BLaER1 (cell line): ENCODE results near the gene TNFSF15.

ENCODE experiments used
- H3K27ac ChIP-seq: shearing (Covaris generic); formaldehyde crosslinking; 2 replicates; pipeline ENCODE4 v1.8.1; 2022
- H3K27me3 ChIP-seq: shearing (Covaris generic); formaldehyde crosslinking; 2 replicates; pipeline ENCODE4 v1.8.1; 2022
- H3K36me3 ChIP-seq: shearing (Covaris generic); formaldehyde crosslinking; 2 replicates; pipeline ENCODE4 v1.8.1; 2022
- H3K4me1 ChIP-seq: shearing (Covaris generic); formaldehyde crosslinking; 2 replicates; pipeline ENCODE4 v1.8.1; 2022
- H3K4me2 ChIP-seq: shearing (Covaris generic); formaldehyde crosslinking; 2 replicates; pipeline ENCODE4 v1.8.1; 2022
- H3K4me3 ChIP-seq: shearing (Covaris generic); formaldehyde crosslinking; 2 replicates; pipeline ENCODE4 v1.8.1; 2022
- H3K9ac ChIP-seq: shearing (Covaris generic); formaldehyde crosslinking; 2 replicates; pipeline ENCODE4 v1.8.1; 2022
- H3K9me3 ChIP-seq: shearing (Covaris generic); formaldehyde crosslinking; 2 replicates; pipeline ENCODE4 v1.8.1; 2022
- H4K20me1 ChIP-seq: shearing (Covaris generic); formaldehyde crosslinking; 2 replicates; pipeline ENCODE4 v1.8.1; 2022
- Cebpa-rat ChIP-seq: shearing (Covaris generic); IDR thresholded peaks from 2 replicates; pipeline ENCODE4 v1.8.1; 2022

TNFSF15 gene

GRCh38 chr9:114825126-114825795 lies 19.4 kb upstream of the TNFSF15 start:
- peaks cover 4% of the 10 kb centered on the region; the same call in 1 of the 2 replicates for H3K4me1 ChIP-seq
- no peaks in the 10 kb centered on the region for H3K27me3 ChIP-seq
- H3K27ac ChIP-seq, result no peak overlapping the region
- H3K36me3 ChIP-seq, result no peaks in the 10 kb centered on the region
- H3K9me3 ChIP-seq, result no peaks in the 10 kb centered on the region
- no peak overlapping the region for H3K9ac ChIP-seq
- no peaks in the 10 kb centered on the region for H4K20me1 ChIP-seq
- no peak overlapping the region for H3K4me2 ChIP-seq
- no peak for TF ChIP-seq Cebpa-rat
- no peak overlapping the region for H3K4me3 ChIP-seq

GRCh38 chr9:114824110-114824509 lies 18.3 kb upstream of the TNFSF15 start:
- Histone ChIP-seq H3K4me2 (no peak overlapping the region), H3K4me1 (no peaks in the 10 kb centered on the region), H3K4me3 (no peak overlapping the region), H3K27me3 (no peaks in the 10 kb centered on the region), H3K9ac (no peak overlapping the region), H4K20me1 (no peaks in the 10 kb centered on the region), H3K27ac (no peak overlapping the region), H3K9me3 (no peaks in the 10 kb centered on the region), H3K36me3 (no peaks in the 10 kb centered on the region)
- TF ChIP-seq Cebpa-rat, result no peak

DNA sequence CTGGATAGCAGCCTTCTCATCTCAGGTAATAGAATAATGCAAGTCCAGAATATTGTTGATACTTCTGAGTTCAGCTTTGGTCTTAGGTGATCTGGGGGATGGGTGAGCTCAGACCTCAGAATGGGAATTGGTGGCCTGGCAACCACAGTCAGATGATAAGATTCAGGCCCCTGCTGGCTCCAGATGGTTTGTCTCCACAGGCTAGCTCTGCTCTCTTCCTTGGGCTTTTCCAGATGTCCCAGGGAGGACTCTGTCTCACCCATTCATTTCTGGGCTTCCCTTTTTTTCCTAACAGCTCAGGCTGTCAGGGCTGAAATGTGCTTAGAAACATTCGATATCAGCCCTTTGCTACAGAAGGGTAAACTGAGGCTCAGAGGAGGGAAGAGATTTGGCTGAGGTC lies 17.6 kb upstream of the TNFSF15 start:
- Histone ChIP-seq H3K9me3 (no peaks in the 10 kb centered on the region), H3K4me1 (no peaks in the 10 kb centered on the region), H3K4me3 (no peak overlapping the region), H3K4me2 (no peak overlapping the region), H3K27me3 (no peaks in the 10 kb centered on the region), H3K9ac (no peak overlapping the region), H4K20me1 (no peaks in the 10 kb centered on the region), H3K36me3 (no peaks in the 10 kb centered on the region), H3K27ac (no peak overlapping the region)
- TF ChIP-seq Cebpa-rat, result no peak

- Histone ChIP-seq H3K4me1 (no peaks in the 10 kb centered on the region), H3K4me2 (no peak overlapping the region), H3K36me3 (no peaks in the 10 kb centered on the region), H3K27ac (no peak overlapping the region), H3K4me3 (no peak overlapping the region), H3K27me3 (no peaks in the 10 kb centered on the region), H3K9me3 (no peaks in the 10 kb centered on the region), H3K9ac (no peak overlapping the region), H4K20me1 (no peaks in the 10 kb centered on the region)
- no peak for TF ChIP-seq Cebpa-rat
Measured at GRCh38 chr9:114822708-114823107, 16.9 kb upstream of the TNFSF15 start.

- Histone ChIP-seq H3K9me3 (no peaks in the 10 kb centered on the region), H3K27me3 (no peaks in the 10 kb centered on the region), H4K20me1 (no peaks in the 10 kb centered on the region), H3K4me2 (no peak overlapping the region), H3K27ac (no peak overlapping the region), H3K4me3 (no peak overlapping the region), H3K9ac (no peak overlapping the region), H3K4me1 (no peaks in the 10 kb centered on the region), H3K36me3 (no peaks in the 10 kb centered on the region)
- TF ChIP-seq Cebpa-rat, result no peak
Measured at GRCh38 chr9:114820776-114821501, 15.1 kb upstream of the TNFSF15 start.

DNA sequence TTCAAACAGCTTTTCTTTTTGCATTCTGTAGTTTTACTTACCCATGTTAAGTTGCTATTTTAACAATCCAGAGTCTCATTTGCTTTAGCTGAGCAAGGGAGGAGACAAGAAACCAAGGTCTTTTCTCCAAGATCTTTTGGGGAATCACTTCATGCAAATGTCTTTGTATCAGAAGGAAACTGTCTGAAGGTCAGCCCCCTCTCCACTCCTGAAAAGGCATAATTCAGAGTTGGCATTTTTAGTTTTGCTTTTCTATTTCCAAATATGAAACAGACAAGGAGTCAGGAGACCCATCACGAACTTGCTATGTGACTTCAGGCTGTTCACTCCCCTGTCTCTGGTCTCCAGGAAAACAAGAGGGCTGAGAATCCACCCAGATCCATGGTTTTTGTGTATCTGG lies 12.3 kb upstream of the TNFSF15 start:
- no peaks in the 10 kb centered on the region for H3K9me3 ChIP-seq
- H3K4me2 ChIP-seq, result no peak overlapping the region
- no peak overlapping the region for H3K27ac ChIP-seq
- no peak overlapping the region for H3K4me3 ChIP-seq
- H3K9ac ChIP-seq, result no peak overlapping the region
- no peak for TF ChIP-seq Cebpa-rat
- no peaks in the 10 kb centered on the region for H3K36me3 ChIP-seq
- H4K20me1 ChIP-seq, result no peaks in the 10 kb centered on the region
- H3K27me3 ChIP-seq, result no peaks in the 10 kb centered on the region
- H3K4me1 ChIP-seq, result no peaks in the 10 kb centered on the region

- no peaks in the 10 kb centered on the region for H4K20me1 ChIP-seq
- no peak for TF ChIP-seq Cebpa-rat
- no peak overlapping the region for H3K4me3 ChIP-seq
- no peaks in the 10 kb centered on the region for H3K36me3 ChIP-seq
- no peaks in the 10 kb centered on the region for H3K4me1 ChIP-seq
- no peak overlapping the region for H3K27ac ChIP-seq
- H3K9ac ChIP-seq, result no peak overlapping the region
- H3K4me2 ChIP-seq, result no peak overlapping the region
- H3K27me3 ChIP-seq, result no peaks in the 10 kb centered on the region
- no peaks in the 10 kb centered on the region for H3K9me3 ChIP-seq
Measured at GRCh38 chr9:114813717-114814418, 8.0 kb upstream of the TNFSF15 start.

GRCh38 chr9:114811966-114812636 lies 6.3 kb upstream of the TNFSF15 start:
- Histone ChIP-seq H3K27me3 (no peaks in the 10 kb centered on the region), H3K9me3 (no peaks in the 10 kb centered on the region), H3K4me1 (no peaks in the 10 kb centered on the region), H4K20me1 (no peaks in the 10 kb centered on the region), H3K4me2 (no peak overlapping the region), H3K4me3 (no peak overlapping the region), H3K9ac (no peak overlapping the region), H3K36me3 (no peaks in the 10 kb centered on the region), H3K27ac (no peak overlapping the region)
- TF ChIP-seq Cebpa-rat, result no peak

DNA sequence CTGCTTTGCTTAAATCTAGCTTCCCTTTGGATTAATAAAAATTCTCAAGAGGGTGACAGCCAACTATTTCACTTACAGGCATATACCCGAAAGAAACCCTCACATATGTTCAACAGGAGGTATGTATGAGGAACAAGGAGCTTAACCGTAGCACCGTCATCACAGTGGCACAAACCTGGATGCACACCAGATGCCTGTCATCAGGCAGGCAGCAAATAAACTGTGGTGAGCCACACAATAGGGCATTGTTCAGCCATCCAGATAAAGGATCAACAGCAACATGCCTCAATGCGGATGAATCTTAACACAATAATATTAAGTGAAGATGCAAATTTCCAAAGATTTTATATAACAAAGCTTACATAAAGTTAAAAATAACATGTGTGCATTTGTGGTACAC lies 5.5 kb upstream of the TNFSF15 start:
- no peak overlapping the region for H3K27ac ChIP-seq
- no peak overlapping the region for H3K9ac ChIP-seq
- H3K27me3 ChIP-seq, result no peaks in the 10 kb centered on the region
- H3K9me3 ChIP-seq, result no peaks in the 10 kb centered on the region
- TF ChIP-seq Cebpa-rat, result no peak
- H4K20me1 ChIP-seq, result no peaks in the 10 kb centered on the region
- H3K4me1 ChIP-seq, result peaks cover 4% of the 10 kb centered on the region
- H3K4me3 ChIP-seq, result no peak overlapping the region
- no peaks in the 10 kb centered on the region for H3K36me3 ChIP-seq
- H3K4me2 ChIP-seq, result no peak overlapping the region

DNA sequence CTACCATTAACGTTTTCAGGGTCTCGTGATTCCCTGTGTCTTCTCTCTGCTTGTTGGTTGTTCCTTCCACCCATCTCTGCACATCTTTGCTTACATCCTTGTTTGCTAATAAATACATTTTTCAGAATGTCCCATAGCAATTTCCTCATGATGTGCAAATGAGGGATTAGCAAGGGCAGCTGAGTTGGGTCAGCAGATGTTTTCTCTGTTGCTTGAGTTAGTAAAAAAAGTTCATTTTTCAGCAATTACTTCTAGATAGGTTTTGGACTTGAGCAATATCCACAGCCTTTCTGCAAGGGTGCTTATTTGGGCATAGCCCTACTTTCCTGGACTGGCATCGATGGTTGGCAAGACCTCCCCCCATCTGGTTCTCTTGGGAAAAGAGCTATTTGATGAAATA lies 4.8 kb upstream of the TNFSF15 start:
- no peaks in the 10 kb centered on the region for H3K27me3 ChIP-seq
- no peaks in the 10 kb centered on the region for H3K36me3 ChIP-seq
- TF ChIP-seq Cebpa-rat, result no peak
- H3K27ac ChIP-seq, result no peak overlapping the region
- H3K9ac ChIP-seq, result no peak overlapping the region
- no peak overlapping the region for H3K4me2 ChIP-seq
- H3K4me3 ChIP-seq, result no peak overlapping the region
- H4K20me1 ChIP-seq, result no peaks in the 10 kb centered on the region
- H3K4me1 ChIP-seq, result peaks cover 10% of the 10 kb centered on the region
- H3K9me3 ChIP-seq, result no peaks in the 10 kb centered on the region
